HuH-7 (cell line): Measurements from ENCODE around the gene FAM163A.
"Not testable (repeated sequence)": the region's sequence is repeated elsewhere in the genome, so short reads cannot be mapped to it uniquely, and the experiment has no call there.

ENCODE experiments used
- DNase-seq: peaks from one replicate; pipeline ENCODE4 v3.0.0; 2011; ENCODE audit warnings: low spot score

The FAM163A gene

DNA sequence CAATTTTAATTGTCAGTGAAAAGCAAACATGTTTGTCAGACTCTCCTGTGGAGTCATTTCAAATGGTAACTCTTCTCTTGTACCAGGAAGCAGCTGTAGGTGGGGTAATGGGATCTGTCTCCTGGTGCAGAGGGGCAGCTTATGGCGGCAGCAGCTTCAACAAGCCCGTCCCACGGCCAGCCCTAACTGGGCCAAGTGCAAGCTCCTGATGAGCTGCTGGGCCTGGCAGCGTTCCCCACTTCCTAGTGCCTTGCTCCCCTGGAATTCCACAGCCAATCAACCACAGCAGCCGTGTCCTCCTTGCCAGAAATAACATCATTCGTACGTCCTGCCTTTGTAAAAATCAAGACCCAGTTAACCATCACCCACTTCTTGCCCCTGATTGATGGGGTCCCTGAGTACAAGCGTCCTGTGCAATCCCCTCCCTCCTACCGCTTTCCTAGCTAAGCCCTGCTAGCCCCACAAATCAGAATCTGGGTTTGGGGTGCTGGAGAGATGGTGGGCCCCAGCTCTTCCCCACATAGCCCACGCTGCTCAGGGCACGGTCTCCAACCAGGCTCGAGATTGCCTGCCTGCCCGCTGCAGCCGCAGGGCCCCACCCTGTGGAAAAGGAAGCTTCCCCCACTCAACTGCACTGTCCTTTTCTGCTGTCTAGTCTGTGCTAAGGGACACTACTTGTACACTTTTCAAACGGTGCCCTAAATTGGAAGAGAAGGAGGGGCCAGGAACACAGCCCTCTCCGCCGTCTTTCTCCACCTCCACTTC, 73.3 kb downstream of the FAM163A start:
- DNase-seq: peak; percentile 32

DNA sequence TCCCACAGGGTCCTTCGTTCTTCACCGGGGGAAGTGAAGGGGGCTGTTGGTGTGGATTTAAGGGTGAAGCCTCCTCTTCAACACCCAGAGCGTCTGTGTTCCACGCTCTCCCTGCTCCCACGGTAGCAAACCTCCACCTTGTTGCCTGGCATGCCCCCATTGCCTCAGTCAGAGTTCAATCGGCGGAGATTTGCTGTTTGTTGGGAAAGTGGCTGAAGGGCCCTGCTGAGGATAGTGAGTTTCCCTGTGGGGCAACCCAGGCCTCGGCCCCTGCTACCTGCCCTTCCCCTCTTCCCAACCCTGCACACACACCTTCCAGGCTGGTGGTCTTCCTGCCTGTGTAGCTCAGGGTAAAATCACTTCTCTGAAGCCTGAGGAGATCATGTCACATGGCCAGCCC, 74.0 kb downstream of the FAM163A start:
- DNase-seq: no peak

DNA sequence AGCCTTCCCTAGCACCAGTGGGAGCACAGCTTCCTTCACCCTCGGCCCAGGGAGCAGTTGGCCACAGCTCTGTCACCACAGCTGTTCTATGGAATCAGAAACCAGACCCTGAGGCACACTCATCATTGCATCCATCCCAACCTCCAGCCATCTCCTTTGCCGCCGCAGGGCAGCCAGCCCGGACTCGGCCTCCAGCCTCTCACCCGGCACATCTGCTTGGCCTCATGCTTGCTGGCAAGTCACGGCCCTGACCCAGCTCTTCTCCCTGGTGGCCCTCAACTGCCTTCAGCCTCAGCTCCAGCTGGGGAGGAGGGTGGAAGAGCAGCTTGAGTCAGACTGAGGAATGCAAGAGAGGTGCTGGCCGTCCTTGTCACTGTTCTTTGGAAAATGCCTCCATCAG, 74.7 kb downstream of the FAM163A start:
- DNase-seq: no peak

DNA sequence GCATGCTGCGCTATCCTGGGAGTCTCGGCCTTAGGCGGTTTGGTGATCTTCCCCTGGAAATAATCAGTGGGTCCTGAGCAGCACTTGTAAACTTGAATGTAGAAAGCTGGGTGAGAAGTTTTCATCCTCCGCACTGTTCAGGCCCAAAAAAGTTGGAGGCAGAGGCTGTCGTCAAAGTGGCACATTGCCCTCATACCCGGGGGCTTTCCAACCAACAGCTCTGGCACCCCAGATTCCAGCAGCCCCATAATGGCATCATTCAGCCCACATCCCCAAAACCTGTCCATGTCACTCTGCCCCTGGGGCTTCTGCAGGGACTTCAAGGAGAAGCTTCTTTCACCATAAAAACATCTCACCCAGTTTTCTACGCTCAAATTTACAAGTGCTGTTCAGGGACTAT, 75.2 kb downstream of the FAM163A start:
- no peak for DNase-seq

DNA sequence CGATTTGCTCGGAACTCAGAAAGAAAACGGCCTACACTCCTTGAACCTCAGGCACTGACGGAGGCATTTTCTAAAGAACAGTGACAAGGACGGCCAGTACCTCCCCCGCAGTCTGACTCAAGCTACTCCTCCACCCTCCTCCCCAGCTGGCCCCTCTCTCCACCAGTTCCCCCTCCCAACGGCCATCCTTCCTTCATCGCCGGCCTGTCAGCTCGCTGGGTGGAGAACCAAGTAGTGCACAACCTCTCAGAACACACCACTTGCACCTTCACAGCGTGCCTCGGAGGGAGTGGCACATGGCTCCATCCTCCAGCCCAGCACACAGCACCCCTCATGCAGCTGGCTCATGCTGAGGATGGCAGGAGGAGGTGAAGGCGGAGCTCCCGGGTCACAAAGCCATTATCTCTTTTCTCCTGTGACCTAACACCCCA, 75.7 kb downstream of the FAM163A start:
- no peak for DNase-seq

DNA sequence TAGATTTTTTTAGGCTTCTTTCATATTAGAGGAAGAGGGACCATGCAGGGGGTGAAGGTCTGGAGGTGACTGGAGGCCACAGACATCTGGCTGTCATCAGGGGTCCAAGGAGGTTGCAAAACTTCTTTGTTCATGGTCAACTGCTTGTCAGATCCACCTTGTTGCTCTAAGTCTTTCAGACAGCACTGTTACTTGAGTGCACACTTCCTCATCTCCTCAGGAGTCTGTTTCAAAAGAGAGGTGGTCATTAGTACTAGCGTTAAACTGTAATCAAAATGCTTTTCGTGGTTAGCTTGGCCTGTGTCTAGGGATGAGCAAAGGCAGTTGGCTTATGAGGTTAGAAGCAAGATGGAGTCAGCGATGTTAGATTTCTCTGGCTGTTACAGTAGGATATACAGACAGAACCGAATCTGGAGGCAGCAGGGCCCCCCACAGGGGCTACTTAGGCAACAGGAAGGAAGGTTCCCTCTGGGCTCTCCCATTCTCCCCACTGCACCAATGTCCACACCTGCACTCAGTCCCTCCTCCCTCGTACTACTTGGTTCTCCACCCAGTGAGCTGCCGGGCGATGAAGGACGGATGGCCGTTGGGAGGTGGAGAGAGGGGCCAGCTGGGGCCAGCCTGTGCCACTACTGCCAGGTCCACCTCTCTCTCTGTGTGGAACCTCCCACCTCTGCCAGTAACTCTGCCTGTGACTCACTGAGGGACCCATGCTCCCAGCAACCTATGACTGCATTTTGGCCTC, 77.3 kb downstream of the FAM163A start:
- DNase-seq: no peak

DNA sequence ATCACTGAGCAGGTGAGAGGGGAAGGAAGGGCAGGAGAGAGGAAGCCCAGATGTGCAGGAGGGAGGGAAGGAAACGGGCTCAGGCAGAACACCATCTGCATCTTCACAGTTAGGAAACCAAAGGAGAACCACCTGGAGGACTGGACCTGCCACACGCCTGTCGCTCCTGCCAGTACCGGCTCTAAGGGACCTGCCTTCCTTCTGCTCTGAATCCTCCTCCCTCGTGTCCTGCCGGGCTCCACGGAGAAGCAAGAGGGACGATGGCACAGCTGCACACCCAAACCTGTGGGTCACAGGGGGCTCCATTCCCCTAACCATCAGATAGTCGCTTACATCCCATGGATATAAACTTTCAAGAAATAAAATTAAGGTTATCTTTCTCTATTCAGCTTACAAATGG, 78.4 kb downstream of the FAM163A start:
- DNase-seq: no peak

DNA sequence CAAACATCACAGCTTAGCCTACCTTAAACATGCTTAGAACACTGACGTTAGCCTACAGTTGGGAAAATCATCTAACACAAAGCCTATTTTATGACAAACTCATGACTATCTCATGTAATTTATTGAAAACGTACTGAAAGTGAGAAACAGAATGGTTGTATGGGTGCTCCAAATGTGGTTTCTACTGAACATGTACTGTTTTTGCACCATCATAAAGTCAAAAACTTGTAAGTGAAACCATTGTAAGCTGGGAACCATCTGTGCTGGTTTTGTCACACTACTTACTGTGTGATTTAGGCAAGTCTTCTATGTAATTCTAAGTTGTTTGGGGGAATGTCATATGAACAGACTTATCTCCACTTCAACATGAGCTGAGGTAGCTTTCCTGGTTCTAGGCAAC, 79.0 kb downstream of the FAM163A start:
- no peak for DNase-seq

DNA sequence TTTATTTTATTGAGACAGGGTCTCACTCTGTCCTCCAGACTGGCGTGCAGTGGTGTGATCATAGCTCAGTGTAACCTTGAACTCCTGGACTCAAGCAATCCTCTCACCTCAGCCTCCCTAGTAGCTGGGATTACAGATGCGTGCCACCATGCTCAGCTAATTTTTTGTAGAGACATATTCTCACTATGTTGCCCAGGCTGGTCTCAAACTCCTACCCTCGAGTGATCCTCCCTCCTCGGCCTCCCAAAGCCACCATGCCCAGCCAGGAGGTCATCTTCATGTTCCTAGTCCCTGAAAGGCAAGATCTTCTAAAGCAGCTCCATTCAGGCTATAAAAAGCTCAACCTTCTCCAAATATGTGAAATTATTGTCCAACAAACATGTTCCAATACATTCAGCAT, 80.6 kb downstream of the FAM163A start:
- DNase-seq: no peak

DNA sequence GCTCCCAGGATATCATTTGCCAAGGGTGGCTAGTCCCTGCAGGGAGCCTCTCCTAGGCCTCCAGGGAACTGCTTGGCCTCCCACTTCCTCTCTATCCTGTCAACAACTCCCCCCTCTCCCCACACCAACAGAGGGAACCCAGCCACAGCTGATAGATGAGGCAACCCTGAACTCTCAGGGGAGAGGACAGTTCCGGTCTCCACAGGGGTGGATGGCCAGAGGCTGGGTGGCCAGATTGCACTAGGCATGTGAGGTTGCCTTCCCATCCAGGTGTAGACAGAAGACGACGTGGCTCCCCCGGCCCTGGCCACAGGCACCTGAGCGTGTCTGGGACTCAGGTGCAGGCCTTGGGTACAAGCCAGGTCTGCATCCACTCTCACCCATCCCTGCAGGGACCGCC, 81.2 kb downstream of the FAM163A start:
- no peak for DNase-seq

DNA sequence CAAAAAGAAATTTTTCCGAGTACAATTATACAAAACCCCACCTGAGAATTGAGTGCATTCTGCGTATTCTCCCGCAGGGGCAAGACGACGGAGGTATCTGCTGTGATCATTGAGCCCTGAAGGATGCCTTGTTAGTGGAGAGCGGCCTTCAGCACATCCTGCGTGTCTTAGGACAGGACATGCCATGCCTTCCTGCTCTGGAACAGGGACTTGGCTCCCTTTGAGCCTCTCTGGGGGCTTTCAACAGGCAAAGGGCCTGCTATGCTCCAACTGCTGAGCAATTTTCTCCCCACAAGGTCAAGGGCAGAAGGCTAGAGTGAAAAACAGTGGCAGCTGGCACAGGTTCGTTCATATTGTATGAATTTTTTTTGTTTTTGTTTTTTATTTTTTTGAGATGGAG, 82.1 kb downstream of the FAM163A start:
- DNase-seq: no peak

DNA sequence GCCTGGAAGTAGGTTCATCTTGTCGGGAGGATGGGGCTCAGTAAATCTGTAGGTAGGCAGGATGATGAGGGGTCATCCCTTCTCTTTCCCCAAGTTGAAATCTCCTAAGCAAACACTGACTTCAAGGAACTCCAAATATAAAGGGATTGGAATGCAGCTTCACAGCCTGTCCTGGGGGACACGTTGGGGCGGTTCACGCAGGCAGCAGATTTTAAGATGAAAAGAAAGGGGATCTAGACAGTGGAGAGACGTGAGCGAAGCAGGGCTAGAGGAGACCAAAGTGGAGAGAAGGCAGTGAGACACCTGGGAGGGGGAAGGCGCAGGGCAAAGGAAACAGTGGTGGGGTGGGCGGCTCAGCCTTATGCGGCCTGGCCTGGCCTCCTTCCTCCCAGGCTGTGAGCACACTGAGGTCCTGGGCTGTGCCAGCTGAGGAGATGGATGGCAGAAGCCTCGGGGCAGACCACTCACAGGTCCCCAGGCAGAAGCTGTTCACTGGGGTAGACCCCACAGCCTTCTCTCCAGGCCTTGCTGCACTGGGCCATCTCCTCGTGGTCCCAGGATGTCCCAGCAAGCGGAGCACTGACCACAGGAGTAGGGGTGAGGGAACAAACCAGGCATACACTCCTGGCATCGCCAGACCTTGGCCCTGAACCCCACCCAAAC, 82.8 kb downstream of the FAM163A start:
- no peak for DNase-seq

DNA sequence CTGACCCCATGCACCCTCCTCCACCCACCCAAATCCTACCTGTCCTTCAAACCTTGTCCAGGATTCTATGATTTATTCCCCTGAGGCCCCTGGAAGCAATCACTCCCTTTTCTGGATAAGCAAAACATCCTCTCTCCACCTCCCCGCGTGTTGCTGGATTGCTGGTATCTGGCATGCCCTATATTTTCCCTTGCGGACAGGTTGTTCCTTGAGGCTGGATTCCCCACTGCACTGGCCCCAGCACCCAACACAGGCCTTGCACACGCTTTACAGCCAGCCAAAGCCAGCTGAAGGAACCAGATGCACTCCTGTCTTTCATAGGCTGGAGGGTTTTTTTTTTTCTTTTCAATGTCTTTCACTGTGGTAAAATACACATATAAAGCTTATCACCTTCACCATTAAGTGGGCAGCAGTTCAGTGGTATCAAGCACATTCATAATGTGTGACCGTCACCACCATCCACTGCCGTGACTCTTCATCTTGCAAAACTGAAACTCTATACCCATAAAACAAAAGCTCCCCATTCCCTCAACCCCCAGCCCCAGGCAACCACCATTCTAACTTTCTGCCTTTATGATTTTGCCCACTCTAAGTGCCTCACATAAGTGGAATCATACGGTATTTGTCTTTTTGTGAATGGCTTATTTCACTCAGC, 83.7 kb downstream of the FAM163A start:
- no peak for DNase-seq

DNA sequence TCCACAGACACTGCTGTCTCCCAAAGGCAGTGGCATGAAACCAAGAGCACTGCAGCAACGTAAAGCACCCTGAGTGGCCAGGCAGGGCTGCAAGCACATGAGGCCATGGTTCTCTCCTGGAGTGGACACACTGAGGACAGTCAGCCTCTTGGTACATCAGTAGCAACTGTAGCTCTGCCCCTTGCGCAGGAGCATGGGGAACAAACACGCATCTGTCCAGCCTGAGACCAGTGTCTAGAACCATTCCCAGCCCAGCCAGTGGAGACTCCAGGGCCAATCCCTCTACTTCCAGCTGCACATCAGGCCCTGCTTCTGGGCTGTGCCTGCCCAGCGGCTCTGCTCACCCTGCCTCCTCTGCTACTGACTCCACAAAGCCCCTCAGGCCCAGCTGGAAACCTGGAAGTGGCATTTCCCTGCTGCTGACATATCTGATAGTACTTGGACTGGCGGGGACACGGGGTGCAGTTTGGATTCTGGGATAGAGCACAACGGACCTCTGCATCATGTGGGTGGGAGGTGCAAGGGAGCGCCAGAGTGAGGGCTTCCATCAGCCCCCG, 85.5 kb downstream of the FAM163A start:
- no peak for DNase-seq

DNA sequence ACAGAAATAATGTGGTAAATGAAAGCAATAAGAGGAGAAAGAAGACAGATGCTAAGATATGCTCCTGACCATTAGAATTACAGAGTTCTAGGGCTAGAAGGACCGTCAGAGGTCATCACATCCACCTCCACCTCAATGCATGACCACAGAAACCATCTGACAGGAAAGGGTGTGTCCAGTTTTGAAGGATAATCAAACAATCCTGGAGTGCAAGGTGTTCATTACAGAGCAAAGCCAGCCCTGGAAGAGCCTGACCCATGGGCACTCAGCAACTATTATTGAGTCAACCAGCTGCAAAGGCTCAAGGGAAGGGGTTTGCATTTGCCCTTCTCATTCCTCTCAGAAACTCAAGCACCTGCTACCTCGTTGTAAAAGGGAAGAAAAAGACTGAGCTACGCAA, 88.1 kb downstream of the FAM163A start:
- DNase-seq: no peak

DNA sequence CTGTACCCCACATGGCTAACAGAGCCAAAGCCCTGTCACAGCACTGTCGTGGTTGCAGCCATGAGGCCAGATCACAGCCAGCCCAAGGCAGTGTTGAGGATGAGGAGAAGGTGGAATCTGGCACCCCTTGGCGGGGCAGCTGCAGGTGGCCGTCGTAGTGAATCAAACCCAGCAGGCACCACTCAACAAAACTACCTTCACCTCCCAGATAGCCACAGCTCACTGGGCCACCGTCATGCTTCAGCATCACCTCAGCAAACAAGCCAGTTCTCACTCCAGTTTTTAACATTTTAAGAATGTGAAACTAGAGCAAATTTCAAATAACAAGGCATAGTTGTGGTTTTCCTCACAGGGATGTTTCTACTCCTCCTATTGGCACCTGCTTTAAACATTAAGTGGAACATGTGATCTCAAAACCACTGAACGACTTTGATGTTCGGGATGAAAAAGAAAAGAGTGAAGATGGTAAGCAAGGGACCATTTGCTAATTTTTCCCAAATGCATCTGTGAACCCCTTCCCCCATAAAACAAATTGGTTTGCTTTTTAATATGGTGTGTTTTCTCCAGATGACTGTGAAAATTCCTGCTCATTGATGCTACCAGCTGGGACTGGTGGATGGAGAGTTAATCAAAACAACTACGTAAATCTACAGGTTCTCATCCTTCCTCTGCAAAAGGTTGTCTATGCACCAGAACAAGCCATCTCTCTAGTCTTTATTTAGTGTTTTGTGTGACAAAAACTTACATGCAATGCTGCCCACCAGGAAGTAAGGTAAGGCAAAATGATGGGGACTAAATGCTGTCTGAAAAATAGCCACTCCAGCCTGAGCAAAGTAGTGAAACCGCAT, 89.0 kb downstream of the FAM163A start:
- no peak for DNase-seq

DNA sequence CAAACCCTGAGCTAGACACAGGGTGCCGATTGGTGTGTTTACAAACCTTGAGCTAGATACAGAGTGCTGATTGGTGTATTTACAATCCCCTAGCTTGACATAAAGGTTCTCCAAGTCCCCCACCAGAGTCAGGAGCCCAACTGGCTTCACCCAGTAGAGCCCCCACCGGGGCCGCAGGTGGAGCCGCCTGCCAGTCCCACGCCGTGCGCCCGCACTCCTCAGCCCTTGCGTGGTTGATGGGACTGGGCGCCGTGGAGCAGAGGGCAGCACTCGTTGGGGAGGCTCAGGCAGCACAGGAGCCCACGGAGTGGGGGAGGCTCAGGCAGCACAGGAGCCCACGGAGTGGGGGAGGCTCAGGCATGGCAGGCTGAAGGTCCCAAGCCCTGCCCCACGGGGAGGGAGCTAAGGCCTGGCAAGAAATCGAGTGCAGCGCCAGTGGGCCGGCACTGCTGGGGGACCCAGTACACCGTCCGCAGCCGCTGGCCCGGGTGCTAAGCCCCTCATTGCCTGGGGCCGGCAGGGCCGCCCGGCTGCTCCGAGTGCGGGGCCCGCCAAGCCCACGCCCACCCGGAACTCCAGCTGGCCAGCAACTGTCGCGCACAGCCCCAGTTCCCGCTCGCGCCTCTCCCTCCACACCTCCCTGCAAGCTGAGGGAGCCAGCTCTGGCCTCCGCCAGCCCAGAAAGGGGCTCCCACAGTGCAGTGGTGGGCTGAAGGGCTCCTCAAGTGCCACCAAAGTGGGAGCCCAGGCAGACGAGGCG, 93.8 kb downstream of the FAM163A start:
- not testable (repeated sequence) for DNase-seq

DNA sequence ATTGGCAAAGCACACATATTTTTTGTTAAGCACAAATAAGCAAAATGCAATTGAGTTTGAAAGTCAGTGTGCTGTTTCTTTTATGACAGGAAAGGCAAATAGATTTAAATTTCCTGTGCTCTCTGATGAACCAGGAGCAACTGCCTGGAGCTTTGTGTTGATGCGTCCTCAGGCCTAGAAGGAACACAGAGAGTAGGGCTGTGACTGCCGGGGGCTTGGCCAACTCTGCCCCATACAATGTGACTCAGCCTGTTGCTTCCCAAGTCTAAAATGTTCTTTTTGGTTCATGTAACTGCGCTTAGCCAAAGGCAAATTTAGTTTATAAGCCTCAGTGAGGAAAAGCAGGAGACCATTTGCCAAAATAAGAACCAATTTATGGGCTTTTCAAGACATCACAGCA, 97.0 kb downstream of the FAM163A start:
- DNase-seq: no peak

DNA sequence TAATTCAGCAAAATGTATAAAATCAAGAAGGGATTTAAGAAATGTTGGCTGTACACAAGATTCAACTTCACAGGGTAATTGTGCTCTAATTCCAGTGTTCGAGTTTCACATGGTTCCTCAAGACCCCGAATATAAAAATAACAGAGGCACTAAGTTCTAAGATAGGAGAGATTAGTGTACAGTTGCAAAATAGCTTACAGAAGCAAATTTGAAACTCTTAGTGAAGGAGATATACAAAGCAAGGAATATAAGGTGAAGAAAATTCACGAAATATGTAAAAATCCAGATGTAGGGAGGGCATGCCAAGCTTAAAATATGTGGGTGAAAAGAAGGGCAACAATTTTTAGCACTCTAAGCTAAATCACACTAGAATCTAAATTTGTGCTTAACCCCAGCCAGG, 105.1 kb downstream of the FAM163A start:
- DNase-seq: no peak

DNA sequence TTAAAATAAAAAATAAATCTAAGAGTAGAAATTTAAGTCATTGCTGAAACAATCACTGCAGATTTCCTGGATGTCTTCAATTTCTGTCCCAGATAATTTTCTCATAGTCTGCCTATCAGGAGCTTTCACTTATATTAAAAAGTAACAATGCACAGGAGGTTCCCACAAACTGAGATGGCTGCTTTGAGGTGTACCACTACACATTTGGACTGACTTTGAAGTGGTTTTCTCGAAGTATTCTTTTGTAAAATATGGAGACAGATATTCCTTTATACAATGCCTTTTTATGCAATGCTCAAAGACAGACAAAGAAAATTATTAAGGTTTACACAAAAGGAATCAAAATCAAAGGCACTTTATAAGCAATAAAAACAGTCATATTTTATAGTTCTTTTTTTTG, 110.0 kb downstream of the FAM163A start:
- DNase-seq: no peak

DNA sequence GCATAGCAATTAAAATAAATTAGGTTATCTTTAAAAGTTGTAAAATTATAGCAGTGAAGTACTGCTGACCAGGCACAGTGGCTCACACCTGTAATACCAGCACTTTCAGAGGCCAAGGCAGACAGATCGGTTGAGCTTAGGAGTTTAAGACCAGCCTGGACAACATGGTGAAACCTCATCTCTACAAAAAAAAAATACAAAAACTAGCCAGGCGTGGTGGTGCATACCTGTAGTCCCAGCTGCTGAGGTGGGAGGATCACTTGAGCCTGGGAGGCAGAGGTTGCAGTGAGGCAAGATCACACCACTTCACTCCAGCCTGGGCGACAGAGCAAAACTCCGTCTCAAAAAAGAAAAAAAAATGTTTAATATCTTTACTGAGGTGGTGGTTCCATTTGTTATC, 112.7 kb downstream of the FAM163A start:
- DNase-seq: not testable (repeated sequence)
